ENCODE measurements around the gene IRS4.

DNA sequence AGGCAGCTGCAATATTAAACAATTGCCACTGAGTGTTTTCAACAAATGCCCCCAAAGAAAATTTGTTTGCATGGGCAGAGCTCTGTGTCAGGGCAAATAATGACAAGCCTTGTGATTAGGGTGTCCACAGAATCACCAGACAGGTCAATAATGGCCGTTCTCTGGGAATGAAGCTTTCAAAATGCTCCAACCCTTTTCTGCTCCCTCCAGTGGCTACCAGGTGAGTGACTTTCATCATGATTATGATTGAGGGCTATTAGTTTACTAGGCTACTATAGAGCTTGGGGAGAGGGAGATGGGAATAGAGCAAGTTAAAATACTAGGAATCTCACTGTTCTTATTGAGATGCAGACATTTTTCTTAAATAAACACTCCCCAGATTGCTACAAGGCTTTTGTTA lies 23.5 kb downstream of the IRS4 start:
- TF ChIP-seq, protein P1, sequence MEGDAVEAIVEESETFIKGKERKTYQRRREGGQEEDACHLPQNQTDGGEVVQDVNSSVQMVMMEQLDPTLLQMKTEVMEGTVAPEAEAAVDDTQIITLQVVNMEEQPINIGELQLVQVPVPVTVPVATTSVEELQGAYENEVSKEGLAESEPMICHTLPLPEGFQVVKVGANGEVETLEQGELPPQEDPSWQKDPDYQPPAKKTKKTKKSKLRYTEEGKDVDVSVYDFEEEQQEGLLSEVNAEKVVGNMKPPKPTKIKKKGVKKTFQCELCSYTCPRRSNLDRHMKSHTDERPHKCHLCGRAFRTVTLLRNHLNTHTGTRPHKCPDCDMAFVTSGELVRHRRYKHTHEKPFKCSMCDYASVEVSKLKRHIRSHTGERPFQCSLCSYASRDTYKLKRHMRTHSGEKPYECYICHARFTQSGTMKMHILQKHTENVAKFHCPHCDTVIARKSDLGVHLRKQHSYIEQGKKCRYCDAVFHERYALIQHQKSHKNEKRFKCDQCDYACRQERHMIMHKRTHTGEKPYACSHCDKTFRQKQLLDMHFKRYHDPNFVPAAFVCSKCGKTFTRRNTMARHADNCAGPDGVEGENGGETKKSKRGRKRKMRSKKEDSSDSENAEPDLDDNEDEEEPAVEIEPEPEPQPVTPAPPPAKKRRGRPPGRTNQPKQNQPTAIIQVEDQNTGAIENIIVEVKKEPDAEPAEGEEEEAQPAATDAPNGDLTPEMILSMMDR (conservative IDR thresholded peaks at IDR 0.05; ENCODE audit: low read length), result no peak
- TF ChIP-seq EZH2phosphoT487 (IDR thresholded peaks at IDR 0.05; ENCODE audit: borderline replicate concordance), result no peak

All from Loucy (cell line).